HG02938 (cell line): ENCODE data around the gene LAMA5.

Source experiments
- ATAC-seq: cut with Tn5 transposase; IDR thresholded peaks from one replicate; pipeline ENCODE4 v1.9.1; 2021; ENCODE audit warnings: mild to moderate bottlenecking, moderate library complexity; ENCODE audit not compliant: unreplicated experiment

LAMA5 gene

GRCh38 chr20:62317167-62317655 lies 49.9 kb downstream of the LAMA5 start:
- no peak for ATAC-seq

DNA sequence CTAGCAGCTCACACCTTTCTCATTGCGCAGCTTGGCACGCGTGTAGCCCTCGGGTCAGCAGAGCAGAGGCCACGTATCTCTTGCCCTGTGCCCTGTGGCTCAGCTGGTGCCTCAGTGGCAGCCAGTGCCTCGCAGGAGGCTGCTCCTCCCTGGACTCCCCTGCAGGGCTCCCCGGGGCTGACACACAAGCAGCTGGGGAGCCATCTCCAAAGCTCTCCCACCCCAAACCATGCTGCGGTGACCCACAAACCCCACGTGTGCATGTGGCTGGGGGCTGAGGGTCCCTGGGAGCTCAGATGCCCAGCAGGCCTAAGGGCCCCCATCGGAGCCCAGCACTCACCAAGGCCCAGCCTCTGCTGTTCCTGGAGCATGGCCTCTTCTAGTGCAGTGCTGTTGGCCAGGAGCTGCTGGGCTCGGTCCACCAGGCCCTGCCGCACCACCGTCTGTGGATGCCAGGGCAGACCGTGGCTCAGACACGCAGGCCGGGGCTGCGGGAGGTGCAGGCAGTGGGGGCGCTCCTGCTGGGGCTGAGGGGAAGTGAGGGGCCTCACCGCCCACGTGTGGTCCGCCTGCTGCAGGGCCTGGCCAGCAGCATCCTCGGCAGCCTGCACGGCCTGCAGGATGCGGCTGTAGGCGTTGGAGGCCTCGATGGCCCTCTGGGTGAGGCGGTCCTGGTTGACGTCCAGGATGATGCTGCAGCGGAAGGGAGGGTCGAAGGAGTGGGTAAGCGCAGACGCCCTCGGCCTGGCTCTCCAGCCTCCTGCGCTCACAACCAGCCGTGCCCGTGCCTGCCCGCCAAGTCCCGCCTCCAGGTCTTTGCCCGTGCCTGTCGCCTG lies 50.6 kb downstream of the LAMA5 start:
- no peak for ATAC-seq

GRCh38 chr20:62315773-62316172 lies 51.3 kb downstream of the LAMA5 start:
- ATAC-seq, result no peak

GRCh38 chr20:62314711-62315302 lies 52.3 kb downstream of the LAMA5 start:
- ATAC-seq, result no peak

- ATAC-seq, result no peak
Measured at GRCh38 chr20:62314339-62314638, 52.8 kb downstream of the LAMA5 start.

DNA sequence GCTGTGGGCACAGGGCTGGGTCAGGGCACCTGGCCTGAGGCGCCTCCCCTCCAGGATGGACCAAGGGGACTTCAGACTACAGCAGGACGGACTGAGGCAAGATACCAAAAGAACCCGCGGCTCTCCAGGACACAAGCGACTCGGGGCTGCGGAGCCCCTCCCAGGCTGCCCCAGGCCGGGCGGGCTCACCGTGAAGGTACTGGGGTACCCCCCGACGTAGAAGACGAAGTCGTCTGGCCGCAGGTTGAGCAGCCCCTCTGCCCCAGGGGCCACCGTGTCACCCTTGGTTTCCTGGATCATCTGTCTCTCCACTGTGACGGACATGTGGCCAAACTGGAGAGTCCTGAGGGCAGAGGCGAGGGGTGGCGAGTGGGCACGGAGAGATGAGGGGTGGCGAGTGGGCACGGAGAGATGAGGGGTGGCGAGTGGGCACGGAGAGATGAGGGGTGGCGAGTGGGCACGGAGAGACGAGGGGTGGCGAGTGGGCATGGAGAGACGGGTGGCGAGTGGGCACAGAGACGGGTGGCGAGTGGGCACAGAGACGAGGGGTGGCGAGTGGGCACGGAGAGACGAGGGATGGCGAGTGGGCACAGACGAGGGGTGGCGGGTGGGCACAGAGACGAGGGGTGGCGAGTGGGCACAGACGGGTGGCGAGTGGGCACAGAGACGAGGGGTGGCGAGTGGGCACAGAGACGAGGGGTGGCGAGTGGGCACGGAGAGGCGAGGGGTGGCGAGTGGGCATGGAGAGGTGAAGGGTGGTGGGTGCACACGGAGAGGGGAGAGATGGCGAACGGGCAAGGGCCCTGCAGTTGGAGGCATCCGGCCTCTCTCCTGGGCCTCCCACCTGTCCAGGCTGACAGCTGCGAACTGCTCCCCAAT lies 53.4 kb downstream of the LAMA5 start:
- ATAC-seq, result no peak

DNA sequence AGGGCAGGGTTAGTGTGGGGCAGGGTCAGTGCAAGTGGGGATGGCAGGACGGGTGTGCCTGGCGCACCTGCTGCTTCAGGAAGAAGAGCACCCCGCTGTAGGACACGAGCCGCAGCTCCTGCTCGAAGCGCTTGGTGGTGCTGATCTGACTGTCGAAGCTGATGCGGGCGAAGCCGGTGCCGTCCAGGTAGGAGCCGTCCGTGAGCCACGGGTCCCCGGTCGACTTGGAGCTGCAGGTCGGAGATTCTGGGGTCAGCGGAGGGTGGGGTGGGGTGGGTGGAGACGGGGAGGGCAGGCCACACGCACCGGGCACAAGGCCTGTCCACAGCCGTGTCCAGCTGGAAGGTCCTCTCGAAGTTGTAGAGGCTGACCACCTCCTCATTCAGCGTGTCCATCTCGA lies 54.1 kb downstream of the LAMA5 start:
- no peak for ATAC-seq

- no peak for ATAC-seq
Measured at GRCh38 chr20:62312662-62312977, 54.5 kb downstream of the LAMA5 start.

DNA sequence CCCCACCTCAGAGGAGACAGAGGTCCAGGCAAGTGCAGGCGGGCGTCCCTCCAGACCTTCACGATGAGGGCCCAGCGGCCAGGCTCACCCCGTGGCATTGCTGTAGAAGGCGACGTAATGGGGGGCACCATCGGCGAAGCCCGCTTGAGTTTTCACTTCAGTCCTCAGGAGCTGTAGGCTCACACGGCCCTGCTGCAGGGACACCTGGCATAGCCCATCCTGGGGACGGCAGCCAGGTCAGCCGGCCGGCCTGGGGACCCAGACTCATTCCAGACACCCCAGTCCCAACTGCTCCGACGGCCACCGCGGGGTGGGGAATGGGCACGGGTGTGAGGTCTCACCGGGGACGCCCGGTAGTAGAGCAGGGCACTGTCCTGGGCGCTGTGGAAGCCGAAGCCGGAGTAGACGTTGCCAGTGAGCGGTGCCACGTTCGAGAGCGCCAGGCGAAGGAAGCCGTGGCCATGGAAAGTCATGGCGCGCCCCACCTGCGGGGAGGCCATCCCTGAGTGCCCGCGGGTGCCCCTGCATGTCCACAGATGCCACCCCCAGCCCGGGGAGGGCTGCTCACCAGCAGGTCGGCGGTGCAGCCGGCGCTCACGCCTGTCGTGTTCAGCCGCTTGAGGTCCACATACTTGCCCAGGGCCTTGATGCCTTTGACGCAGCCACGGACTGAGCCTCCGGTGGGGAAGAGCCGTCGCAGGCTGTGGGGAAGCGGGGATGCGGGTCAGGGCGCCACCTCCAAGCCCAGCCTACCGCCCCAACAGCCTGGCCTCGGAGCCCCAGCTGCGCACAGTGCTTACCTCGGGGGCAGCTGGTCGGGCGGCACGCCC lies 55.1 kb downstream of the LAMA5 start:
- ATAC-seq, result no peak

DNA sequence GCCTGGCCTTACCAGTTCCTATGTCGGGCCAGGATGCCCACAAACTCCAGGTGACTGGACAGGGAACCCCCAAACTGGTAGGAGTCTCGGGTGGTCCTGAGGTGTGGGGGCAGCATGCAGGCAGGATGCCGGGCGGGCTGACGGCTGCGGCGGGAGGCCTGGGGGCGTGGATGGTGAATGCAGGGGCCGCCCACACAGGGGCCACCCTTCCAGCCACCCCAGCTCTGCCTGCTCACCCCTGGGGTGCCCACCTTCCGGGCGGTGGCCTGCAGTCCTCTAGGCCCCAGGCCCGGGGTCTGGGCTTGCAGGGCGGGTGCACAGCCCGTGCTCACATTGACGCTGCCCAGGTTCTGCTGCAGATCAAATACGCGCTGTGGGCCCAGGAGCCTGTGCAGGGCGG lies 56.0 kb downstream of the LAMA5 start:
- no peak for ATAC-seq

DNA sequence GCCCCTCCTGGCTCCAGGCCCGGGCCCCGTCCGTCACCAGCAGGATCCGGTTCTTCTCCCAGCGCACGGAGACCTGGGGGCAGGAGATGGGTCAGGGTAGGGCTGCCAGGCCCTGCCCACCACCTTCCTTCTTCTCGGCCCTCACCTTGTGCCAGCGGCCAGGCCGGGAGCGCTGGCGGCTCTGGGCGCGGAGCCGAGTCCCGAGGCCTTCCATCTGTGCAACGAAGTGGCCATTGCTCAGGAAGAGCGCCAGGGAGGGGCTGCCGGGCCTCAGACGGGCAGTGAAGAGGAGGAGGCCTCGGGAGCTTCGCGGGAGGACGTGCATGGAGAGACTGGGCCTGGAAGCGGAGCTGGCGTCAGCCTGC lies 56.4 kb downstream of the LAMA5 start:
- ATAC-seq, result no peak

DNA sequence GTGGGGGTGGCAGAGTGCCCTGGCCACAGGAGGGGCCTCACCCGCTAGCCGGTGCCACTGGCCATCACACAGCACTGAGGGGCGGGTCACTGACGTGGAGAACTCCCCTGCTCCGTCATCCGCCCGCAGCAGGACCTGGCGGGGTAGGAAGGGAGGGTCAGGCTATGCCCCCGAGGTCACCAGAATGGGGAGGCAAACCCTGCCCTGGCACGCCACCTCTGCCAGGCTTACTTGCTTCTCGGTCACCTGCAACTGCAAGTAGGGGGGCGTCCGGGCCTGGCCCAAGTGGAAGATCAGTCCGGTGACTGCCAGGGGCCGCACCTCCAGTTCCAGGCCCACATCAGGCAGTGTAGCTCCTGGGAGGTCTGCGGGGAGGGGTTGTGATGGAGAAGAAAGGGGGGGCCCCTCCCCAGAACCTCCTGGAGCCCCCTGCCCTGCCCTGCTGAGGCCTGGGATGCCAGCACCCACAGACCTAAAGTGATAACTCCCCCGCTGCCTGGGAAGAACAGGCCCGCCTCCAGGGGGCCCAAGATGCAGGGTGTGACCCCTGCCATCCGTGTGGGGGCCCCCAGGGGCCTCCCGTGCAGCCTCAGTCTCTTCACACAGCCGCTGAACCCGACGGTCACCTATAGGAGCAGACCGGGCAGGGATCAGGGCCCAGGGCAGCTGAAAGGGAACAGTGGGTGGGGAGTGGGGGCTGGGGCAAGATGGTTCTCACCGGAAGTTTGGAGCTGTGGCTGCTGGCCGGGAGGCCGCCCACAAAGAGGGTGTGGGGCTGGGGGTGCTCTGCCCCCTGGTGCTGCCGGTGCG lies 57.0 kb downstream of the LAMA5 start:
- ATAC-seq, result no peak

GRCh38 chr20:62309198-62309944 lies 57.7 kb downstream of the LAMA5 start:
- no peak for ATAC-seq

GRCh38 chr20:62308102-62308822 lies 58.9 kb downstream of the LAMA5 start:
- ATAC-seq, result no peak

DNA sequence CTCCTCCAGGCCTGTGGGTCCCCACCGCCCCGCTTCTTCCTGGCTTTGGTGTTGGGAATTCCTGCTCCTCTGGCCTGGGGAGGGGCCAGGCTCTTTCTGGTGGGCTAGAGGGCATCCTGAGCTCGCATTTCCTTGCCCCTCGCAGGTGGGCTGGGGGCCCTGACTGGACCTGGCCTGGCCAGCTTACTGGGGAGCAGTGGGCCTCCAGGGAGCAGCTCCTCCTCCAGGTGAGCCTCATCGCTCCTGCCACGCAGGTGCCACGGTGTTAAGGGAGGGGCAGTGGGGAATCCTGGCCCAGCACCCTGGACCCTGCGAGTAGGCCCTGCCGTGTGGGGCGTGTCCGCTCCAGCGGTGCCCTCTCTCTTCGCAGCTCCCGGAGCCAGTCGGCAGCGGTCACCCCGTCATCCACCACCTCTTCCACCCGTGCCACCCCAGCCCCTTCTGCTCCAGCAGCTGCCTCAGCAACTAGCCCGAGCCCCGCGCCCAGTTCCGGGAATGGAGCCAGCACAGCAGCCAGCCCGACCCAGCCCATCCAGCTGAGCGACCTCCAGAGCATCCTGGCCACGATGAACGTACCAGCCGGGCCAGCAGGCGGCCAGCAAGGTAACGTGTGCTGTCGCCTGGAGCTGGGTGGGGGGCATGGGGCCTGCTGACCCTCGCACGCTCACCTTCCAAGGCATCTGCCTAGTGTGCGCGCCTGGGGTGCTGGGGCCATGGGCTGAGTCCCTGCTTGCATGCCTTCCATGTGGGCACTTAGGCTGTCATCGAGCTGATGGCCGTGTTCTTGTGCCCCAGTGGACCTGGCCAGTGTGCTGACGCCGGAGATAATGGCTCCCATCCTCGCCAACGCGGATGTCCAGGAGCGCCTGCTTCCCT lies 59.6 kb downstream of the LAMA5 start:
- ATAC-seq, result no peak

DNA sequence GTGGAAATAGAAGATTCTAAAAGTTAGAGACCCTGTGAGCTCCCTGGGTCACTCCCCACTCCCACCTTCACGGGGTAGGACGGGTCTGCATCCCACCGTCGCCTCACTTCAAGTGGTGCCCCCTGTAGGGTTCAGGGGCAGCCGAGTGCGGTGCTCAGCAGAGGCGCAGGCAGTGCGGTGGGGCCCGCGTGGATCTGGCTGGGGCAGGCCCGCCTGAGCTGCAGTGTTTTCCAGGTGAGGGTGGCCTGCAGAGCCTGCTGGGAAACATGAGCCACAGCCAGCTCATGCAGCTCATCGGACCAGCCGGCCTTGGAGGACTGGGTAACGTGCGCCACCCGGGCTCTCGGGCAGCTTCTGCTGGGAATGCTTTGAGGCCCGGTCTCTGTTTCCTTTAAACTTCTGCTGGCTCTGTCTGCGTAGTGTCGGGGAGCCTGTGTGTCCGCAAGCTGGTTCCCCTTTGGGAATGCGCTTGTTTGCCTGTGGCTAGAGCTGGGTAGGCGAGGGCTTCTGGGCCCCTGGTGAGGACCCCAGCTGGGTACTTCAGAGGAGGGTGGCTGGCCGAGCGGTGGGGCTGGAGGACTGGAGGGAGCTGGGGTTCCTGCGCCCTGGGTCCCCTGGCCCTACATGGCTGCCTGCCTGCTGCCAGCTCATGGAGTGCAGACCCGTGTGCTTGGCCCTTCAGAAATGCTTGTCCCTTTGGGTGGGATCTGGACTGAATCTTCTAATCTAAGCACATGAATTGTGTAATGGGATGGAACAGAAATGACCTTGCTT lies 60.5 kb downstream of the LAMA5 start:
- ATAC-seq, result no peak

DNA sequence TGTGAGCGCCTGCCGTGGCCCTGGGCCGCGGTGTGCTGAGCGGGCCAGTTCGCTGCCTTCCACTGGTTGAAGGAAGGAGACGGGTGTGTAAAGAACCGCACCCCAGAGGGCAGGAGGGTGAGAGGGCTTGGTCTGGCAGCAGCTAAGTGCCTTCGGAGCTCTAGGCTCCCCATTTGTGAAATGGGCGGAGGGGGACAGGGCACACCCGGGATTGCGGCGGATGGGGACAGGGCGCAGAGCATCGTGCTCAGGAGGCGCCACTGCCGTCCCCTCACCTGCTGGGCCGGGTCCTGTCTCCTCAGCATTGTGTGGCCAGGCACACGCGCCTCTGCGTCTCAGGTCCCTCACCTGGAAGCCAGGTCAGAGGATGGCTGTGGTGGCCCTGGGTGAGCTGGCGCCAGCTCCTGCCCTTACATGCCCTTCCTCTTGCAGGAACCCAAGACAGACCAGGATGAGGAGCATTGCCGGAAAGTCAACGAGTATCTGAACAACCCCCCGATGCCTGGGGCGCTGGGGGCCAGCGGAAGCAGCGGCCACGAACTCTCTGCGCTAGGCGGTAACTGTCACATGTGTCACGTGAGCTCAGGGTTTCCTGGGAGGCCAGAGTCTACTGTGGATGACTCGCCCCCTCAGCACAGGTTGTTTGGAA lies 61.2 kb downstream of the LAMA5 start:
- ATAC-seq, result no peak
